Neural progenitor cell (in vitro differentiated cells): ENCODE measurements around the gene ERGIC1. TPM values are rescaled to one million over a fixed set of nuclear protein-coding genes. Genes with fewer than 3 reads are reported as not detected.

Experiments used
- DNase-seq: peaks from one replicate; pipeline ENCODE4 v3.0.0-alpha.2; 2016; ENCODE audit warnings: low spot score
- H2AFZ ChIP-seq: fragments of 200-600 bp; sonication (generic); replicated peaks from 2 replicates; pipeline ENCODE4 v1.6.1; 2016; ENCODE audit warnings: antibody characterized with exemption
- H3F3A ChIP-seq: fragments of 200-600 bp; sonication (generic); 2 replicates; pipeline ENCODE4 v1.6.1; 2016; ENCODE audit warnings: antibody characterized with exemption, low read depth
- H3K27ac ChIP-seq: fragments of 200-600 bp; sonication (generic); 2 replicates; pipeline ENCODE4 v1.5.1; 2016; ENCODE audit warnings: mild to moderate bottlenecking
- H3K27me3 ChIP-seq: fragments of 200-600 bp; sonication (generic); 2 replicates; pipeline ENCODE4 v1.6.1; 2016; ENCODE audit warnings: mild to moderate bottlenecking, moderate library complexity
- H3K36me3 ChIP-seq: fragments of 200-600 bp; sonication (generic); 2 replicates; pipeline ENCODE4 v1.5.1; 2016
- H3K4me1 ChIP-seq: fragments of 200-600 bp; sonication (generic); 2 replicates; pipeline ENCODE4 v1.6.1; 2016; ENCODE audit warnings: mixed run types
- H3K4me2 ChIP-seq: fragments of 200-600 bp; sonication (generic); 2 replicates; pipeline ENCODE4 v1.6.1; 2016
- H3K4me3 ChIP-seq: fragments of 200-600 bp; sonication (generic); 2 replicates; pipeline ENCODE4 v1.5.1; 2016
- H3K79me2 ChIP-seq: fragments of 200-600 bp; sonication (generic); 2 replicates; pipeline ENCODE4 v1.6.1; 2016; ENCODE audit warnings: low read depth
- H3K9ac ChIP-seq: fragments of 200-600 bp; sonication (generic); 2 replicates; pipeline ENCODE4 v1.6.1; 2016
- H3K9me3 ChIP-seq: fragments of 200-600 bp; sonication (generic); 2 replicates; pipeline ENCODE4 v1.5.1; 2016; ENCODE audit warnings: low read depth
- H4K20me1 ChIP-seq: fragments of 200-600 bp; sonication (generic); 2 replicates; pipeline ENCODE4 v1.6.1; 2016; ENCODE audit warnings: low read depth
- H3K27ac Mint-ChIP-seq: 3 replicates; pipeline ENCODE4 v1.8.0; 2021; ENCODE audit warnings: mixed read lengths
- H3K27me3 Mint-ChIP-seq: 2 replicates; pipeline ENCODE4 v1.8.0; 2022; ENCODE audit warnings: low read depth, mild to moderate bottlenecking, inconsistent platforms, moderate library complexity, mixed read lengths; ENCODE audit not compliant: insufficient read depth
- H3K36me3 Mint-ChIP-seq: 3 replicates; pipeline ENCODE4 v1.8.0; 2021; ENCODE audit warnings: mixed read lengths
- H3K4me1 Mint-ChIP-seq: 3 replicates; pipeline ENCODE4 v1.8.0; 2021; ENCODE audit warnings: mixed read lengths
- H3K4me3 Mint-ChIP-seq: 3 replicates; pipeline ENCODE4 v1.8.0; 2021; ENCODE audit warnings: mild to moderate bottlenecking, moderate library complexity, mixed read lengths
- H3K9me3 Mint-ChIP-seq: 3 replicates; pipeline ENCODE4 v1.8.0; 2020; ENCODE audit warnings: mixed read lengths
- EZH2 ChIP-seq: fragments of 200-600 bp; sonication (generic); IDR thresholded peaks from 2 replicates; pipeline ENCODE4 v1.6.1; 2017; ENCODE audit warnings: antibody characterized with exemption, mild to moderate bottlenecking, moderate library complexity
- EZH2phosphoT487 ChIP-seq: fragments of 200-600 bp; sonication (generic); IDR thresholded peaks from 2 replicates; pipeline ENCODE4 v1.6.1; 2017; ENCODE audit warnings: antibody characterized with exemption
- total RNA-seq: library from RNA; depleted of rRNA; stranded (reverse); fragments of >200 nt; gene quantifications from 2 replicates; pipeline ENCODE4 v1.2.3, GENCODE V29; 2015; ENCODE audit warnings: low replicate concordance
- TF ChIP-seq, protein P1 (sequence below): fragments of 200-600 bp; sonication (generic); IDR thresholded peaks from 2 replicates; pipeline ENCODE4 v1.5.1; 2017; ENCODE audit warnings: antibody characterized with exemption, mild to moderate bottlenecking

Gene ERGIC1
- total RNA-seq, 1 donor from 2014 or later, result 28.7 TPM

DNA sequence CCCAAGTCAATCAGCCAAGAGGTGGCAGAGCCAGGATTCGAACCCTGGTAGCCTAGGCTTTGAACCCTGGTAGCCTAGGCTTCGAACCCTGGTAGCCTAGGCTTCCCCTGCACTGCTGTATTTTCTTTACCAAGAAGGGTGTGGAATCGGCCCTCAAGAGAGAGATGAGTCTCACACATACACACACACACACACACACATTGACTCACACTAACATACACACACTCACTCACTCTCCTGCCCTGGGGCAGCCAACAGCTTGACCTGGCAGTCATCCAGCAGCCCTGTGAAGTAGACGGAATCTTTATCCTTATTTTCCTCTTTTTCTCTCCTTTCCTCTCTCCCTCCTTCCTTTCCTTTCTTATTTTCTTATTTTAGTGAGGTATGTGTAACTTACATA, 69.7 kb downstream of the ERGIC1 start:
- Histone ChIP-seq H3K9me3 (no peaks in the 10 kb centered on the region), H3K79me2 (no peaks in the 10 kb centered on the region), H4K20me1 (peaks cover 15% of the 10 kb centered on the region), H3K27ac (no peak overlapping the region), H3K4me2 (no peak overlapping the region), H3K4me1 (peaks cover 14% of the 10 kb centered on the region), H2AFZ (no peak overlapping the region), H3F3A (no peaks in the 10 kb centered on the region), H3K9ac (no peak overlapping the region), H3K27me3 (no peaks in the 10 kb centered on the region), H3K4me3 (no peak overlapping the region), H3K36me3 (no peaks in the 10 kb centered on the region)
- H3K27me3 Mint-ChIP-seq, result peaks cover 2% of the 10 kb centered on the region
- no peaks in the 10 kb centered on the region for H3K9me3 Mint-ChIP-seq
- no peak for DNase-seq
- H3K4me3 Mint-ChIP-seq, result no peak overlapping the region
- peaks cover 11% of the 10 kb centered on the region for H3K4me1 Mint-ChIP-seq
- no peak overlapping the region for H3K27ac Mint-ChIP-seq
- TF ChIP-seq EZH2, result no peak
- no peak for TF ChIP-seq EZH2phosphoT487
- TF ChIP-seq, protein P1, sequence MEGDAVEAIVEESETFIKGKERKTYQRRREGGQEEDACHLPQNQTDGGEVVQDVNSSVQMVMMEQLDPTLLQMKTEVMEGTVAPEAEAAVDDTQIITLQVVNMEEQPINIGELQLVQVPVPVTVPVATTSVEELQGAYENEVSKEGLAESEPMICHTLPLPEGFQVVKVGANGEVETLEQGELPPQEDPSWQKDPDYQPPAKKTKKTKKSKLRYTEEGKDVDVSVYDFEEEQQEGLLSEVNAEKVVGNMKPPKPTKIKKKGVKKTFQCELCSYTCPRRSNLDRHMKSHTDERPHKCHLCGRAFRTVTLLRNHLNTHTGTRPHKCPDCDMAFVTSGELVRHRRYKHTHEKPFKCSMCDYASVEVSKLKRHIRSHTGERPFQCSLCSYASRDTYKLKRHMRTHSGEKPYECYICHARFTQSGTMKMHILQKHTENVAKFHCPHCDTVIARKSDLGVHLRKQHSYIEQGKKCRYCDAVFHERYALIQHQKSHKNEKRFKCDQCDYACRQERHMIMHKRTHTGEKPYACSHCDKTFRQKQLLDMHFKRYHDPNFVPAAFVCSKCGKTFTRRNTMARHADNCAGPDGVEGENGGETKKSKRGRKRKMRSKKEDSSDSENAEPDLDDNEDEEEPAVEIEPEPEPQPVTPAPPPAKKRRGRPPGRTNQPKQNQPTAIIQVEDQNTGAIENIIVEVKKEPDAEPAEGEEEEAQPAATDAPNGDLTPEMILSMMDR, result no peak
- H3K36me3 Mint-ChIP-seq, result peaks cover 3% of the 10 kb centered on the region

DNA sequence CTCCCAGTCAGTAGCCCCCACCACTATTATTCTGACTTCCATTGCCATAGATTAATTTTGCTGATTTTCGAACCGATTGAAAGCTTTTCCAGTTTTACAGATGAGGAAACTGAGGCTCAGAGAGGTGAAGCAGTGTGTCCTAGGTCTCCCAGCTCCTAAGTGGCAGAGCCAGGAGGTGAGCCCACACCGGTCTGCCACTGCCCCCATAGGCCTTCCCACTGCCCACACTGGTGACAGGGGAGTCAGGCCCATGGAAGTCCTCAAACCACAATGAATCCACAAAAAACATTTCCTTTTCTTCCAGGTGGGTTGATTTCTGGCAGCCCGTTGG, 70.2 kb downstream of the ERGIC1 start:
- Histone ChIP-seq H4K20me1 (peaks cover 12% of the 10 kb centered on the region), H3K9ac (no peak overlapping the region), H3K9me3 (no peaks in the 10 kb centered on the region), H3K27ac (no peak overlapping the region), H3K27me3 (no peaks in the 10 kb centered on the region), H3K36me3 (no peaks in the 10 kb centered on the region), H3K4me1 (peaks cover 14% of the 10 kb centered on the region), H3F3A (no peaks in the 10 kb centered on the region), H3K4me2 (no peak overlapping the region), H3K79me2 (no peaks in the 10 kb centered on the region), H3K4me3 (no peak overlapping the region), H2AFZ (no peak overlapping the region)
- no peak for TF ChIP-seq EZH2phosphoT487
- TF ChIP-seq, protein P1, result no peak
- no peak for TF ChIP-seq EZH2
- H3K27ac Mint-ChIP-seq, result no peak overlapping the region
- H3K4me3 Mint-ChIP-seq, result no peak overlapping the region
- peaks cover 8% of the 10 kb centered on the region for H3K4me1 Mint-ChIP-seq
- H3K36me3 Mint-ChIP-seq, result peaks cover 3% of the 10 kb centered on the region
- peaks cover 2% of the 10 kb centered on the region for H3K27me3 Mint-ChIP-seq
- no peak for DNase-seq
- H3K9me3 Mint-ChIP-seq, result no peaks in the 10 kb centered on the region

DNA sequence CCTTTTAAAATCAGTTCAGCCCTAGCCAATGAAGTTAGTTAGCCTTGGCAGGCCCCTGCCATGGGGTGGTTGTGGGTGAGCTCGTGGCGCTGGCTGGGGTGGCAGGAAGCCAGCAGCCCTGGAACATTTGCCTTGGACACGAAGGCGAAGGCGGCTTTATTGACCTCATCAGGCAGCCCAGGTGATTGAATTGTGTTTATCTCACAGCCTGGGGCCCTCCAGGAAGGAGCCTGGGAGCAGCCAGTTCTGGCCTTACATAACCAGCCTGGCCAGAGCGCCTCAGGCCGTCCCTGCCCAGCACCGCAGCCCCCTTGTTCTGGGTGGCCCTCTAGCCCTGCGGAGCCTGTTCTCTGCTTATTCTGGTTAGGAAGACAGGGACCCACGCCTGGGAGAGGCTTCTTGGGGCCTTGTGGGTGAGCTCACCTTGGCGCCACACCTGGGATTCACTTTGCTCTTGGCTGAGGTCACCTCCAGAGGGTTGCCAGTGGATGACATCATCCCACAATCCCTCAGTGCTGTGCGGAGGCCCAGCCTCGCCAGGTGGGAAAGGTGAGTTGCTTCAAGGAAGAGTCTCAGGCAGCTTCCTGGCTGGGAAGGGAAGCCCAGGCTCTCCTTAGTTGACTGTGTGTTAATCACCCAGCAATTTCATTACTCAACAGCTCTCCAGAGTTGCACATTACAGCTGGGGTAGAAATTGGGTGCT, 70.7 kb downstream of the ERGIC1 start:
- H3K27me3 Mint-ChIP-seq, result no peaks in the 10 kb centered on the region
- no peak for DNase-seq
- peaks cover 7% of the 10 kb centered on the region for H3K36me3 Mint-ChIP-seq
- Histone ChIP-seq H3K27ac (no peak overlapping the region), H3K9ac (no peak overlapping the region), H3K36me3 (no peaks in the 10 kb centered on the region), H3K4me2 (no peak overlapping the region), H3K9me3 (no peaks in the 10 kb centered on the region), H4K20me1 (peaks cover 12% of the 10 kb centered on the region), H3K27me3 (no peaks in the 10 kb centered on the region), H3K4me1 (peaks cover 14% of the 10 kb centered on the region), H3F3A (no peaks in the 10 kb centered on the region), H3K4me3 (no peak overlapping the region), H3K79me2 (no peaks in the 10 kb centered on the region), H2AFZ (no peak overlapping the region)
- no peak overlapping the region for H3K27ac Mint-ChIP-seq
- H3K4me1 Mint-ChIP-seq, result peaks cover 12% of the 10 kb centered on the region
- no peaks in the 10 kb centered on the region for H3K9me3 Mint-ChIP-seq
- TF ChIP-seq EZH2phosphoT487 (no peak), EZH2 (no peak)
- TF ChIP-seq, protein P1, result no peak
- H3K4me3 Mint-ChIP-seq, result no peak overlapping the region
